Stimulated activated CD4-positive, alpha-beta T cell treated with anti-CD3 and anti-CD28 coated beads, Interleukin-2, amount 100 ng/mL, for 24 hours (primary cell): Measurements from ENCODE around the gene GPATCH2L.

ENCODE experiments used
- DNase-seq, 2 donors: peaks; one replicate each; pipeline ENCODE4 v3.0.0-alpha.2; 2020

Gene GPATCH2L

GRCh38 chr14:76259029-76259735 lies 107.5 kb downstream of the GPATCH2L start:
- DNase-seq: no peak

DNA sequence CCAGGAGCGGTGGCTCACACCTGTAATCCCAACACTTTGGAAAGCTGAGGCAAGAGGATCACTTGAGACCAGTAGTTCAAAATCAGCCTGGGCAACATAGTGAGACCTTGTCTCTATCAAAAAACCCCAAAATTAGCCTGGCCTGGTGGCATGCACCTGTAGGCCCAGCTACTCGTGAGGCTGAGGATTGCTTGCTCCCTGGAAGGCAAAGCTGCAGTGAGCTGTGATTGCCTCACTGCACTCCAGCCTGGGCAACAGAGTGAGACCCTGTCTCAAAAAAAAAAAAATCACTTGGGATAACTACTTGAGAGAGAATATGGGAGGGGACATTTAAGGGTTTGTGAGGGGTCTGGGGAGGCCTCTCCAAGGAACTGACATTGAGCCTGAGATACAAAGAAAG lies 109.0 kb downstream of the GPATCH2L start:
- DNase-seq: no peak

- no peak for DNase-seq
These were observed 109.7 kb downstream of the GPATCH2L start for GRCh38 chr14:76261371-76261811.

DNA sequence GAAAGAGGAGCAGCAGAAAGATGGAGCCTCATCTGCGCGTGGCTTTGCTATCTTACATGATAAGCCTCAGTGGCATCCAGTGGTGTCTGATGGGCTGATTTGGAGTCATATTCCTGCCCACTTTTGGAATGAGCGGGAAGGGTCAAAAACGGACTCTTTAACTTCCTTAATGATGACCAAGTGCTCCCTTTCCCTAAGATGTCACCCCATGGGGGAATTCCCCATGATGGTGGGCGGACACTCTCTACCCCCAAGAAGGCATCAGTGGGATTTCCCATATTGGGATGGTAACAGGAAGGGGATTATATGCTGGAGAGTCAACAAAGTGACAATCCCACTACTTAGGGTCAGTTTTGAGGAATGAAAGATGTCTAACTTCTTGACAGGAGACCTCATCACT lies 110.9 kb downstream of the GPATCH2L start:
- no peak for DNase-seq
